Measurements from ENCODE around the gene ADCY9. TPM values are rescaled to one million over a fixed set of nuclear protein-coding genes. Genes with fewer than 3 reads are reported as not detected.
"Not testable (repeated sequence)": the region's sequence is repeated elsewhere in the genome, so short reads cannot be mapped to it uniquely, and the experiment has no call there.

The ADCY9 gene
- total and polyA plus RNA-seq, 2 experiments from 2014 or later: 1.9 to 21.9 TPM

DNA sequence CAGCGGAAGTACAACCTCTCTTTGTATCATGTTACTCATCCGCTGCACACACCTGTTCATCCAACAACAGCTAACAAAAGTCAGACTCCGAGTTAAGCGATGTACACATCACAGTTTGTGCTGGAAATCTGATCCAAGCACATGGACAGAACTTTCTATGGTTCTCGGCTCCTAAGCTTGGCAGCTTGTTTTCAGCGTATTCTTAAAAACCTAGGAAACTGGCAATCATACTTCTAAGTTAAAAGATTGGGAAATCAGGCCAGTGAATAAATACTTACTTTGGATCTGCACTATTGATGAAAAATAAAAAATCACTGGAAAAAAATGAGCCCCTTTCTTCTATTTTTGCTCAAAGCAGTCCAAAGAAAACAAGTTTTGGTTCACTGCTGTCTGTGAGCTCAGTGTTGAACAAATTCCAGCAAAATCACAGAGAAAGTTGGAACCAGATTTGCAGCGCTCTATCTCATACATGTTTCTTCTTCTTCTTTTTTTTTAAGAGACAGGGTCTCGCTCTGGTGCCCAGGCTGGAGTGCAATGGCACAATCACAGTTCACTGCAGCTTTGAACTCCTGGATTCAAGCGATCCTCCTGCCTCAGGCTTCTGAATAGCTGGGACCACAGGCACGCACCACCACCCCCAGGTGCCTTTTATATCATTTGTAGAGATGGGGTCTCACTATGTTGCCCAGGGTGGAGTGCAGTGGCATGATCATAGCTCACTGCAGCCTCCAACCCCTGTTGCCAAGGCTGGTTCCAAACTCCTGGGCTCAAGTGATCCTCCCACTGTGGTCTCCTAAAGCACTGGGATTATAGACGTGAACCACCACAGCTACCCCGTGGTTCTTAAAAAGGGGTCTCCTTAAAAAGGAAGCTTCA, 164.1 kb downstream of the ADCY9 start:
- 20 to 25% methylated on average over 12 of the region's 12 CpGs for WGBS, 2 experiments (ENCODE audit: low coverage in 1 of 2, low lambda C conversion rate in 2 of 2, missing lambda C conversion rate in 2 of 2)
- peak overlapping the region; percentile 59 for H3K4me3 ChIP-seq

DNA sequence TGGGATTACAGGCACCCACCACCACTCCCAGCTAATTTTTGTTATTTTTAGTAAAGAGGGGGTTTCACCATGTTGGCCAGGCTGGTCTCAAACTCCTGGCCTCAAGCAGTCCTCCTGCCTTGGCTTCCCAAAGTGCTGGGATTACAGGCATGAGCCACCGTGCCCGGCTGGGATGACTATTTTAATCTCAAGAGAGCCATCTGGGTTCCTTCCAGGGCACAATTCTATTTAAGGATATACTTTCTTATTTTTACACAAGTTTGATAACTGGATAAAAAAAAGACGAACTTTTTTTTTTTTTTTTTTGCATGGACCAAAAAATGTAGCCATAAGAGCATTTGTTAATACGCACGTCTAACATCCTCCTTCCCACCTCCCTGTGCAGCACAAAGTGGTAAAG, 164.9 kb downstream of the ADCY9 start:
- Histone ChIP-seq H3K4me2 (ENCODE audit: unreplicated experiment) (peak overlapping the region; percentile 64), H3K27ac (peak overlapping the region; percentile 78), H3K9ac (peak overlapping the region; percentile 63), H2AFZ (peak overlapping the region; percentile 83), H3K4me1 (ENCODE audit: insufficient read depth) (peaks cover 34% of the 10 kb centered on the region), H3K4me3 (peak overlapping the region; percentile 59), H3F3A (ENCODE audit: insufficient read depth) (peaks cover 28% of the 10 kb centered on the region)
- H3K36me3 ChIP-seq (ENCODE audit: low read depth); H3K9me3 ChIP-seq (ENCODE audit: low read depth); H3K79me2 ChIP-seq (ENCODE audit: insufficient read depth); H3K27me3 ChIP-seq (replicated peaks; ENCODE audit: insufficient read depth); in situ Hi-C loops (cut with MboI); H4K20me1 ChIP-seq (ENCODE audit: insufficient read depth); H3K9me2 ChIP-seq (ENCODE audit: insufficient read depth): not testable (repeated sequence)
- DNase-seq: peak; percentile 40
- 5 to 6% methylated on average over 5 of the region's 5 CpGs for WGBS, 2 experiments (ENCODE audit: low coverage in 1 of 2, low lambda C conversion rate in 2 of 2, missing lambda C conversion rate in 2 of 2)

More for the DNA sequence above, 164.1 kb downstream of the ADCY9 start:
- Histone ChIP-seq H3F3A (ENCODE audit: insufficient read depth) (peaks cover 28% of the 10 kb centered on the region), H3K9ac (peak overlapping the region; percentile 12), H3K36me3 (ENCODE audit: low read depth) (no peaks in the 10 kb centered on the region), H3K4me1 (ENCODE audit: insufficient read depth) (peaks cover 31% of the 10 kb centered on the region), H3K9me3 (ENCODE audit: low read depth) (no peaks in the 10 kb centered on the region), H3K27ac (peak overlapping the region; percentile 8), H3K4me2 (ENCODE audit: unreplicated experiment) (peak overlapping the region; percentile 64), H3K9me2 (ENCODE audit: insufficient read depth) (no peaks in the 10 kb centered on the region), H3K79me2 (ENCODE audit: insufficient read depth) (no peaks in the 10 kb centered on the region), H2AFZ (peak overlapping the region; percentile 7; the same call in 1 of the 2 replicates), H4K20me1 (ENCODE audit: insufficient read depth) (no peaks in the 10 kb centered on the region), H3K27me3 (replicated peaks; ENCODE audit: insufficient read depth) (no peaks in the 10 kb centered on the region)
- peak; percentile 59 for DNase-seq
- TF ChIP-seq EZH2 (IDR thresholded peaks at IDR 0.05; ENCODE audit: insufficient read depth, poor library complexity, severe bottlenecking) (no peak), EZH2phosphoT487 (IDR thresholded peaks at IDR 0.05; ENCODE audit: insufficient read depth, low read depth) (no peak)
- in situ Hi-C loops (cut with MboI): no loop called here

- no peak for TF ChIP-seq EZH2phosphoT487 (IDR thresholded peaks at IDR 0.05; ENCODE audit: insufficient read depth, low read depth)
- TF ChIP-seq EZH2 (IDR thresholded peaks at IDR 0.05; ENCODE audit: insufficient read depth, poor library complexity, severe bottlenecking): no peak
- H3K4me2 ChIP-seq (ENCODE audit: unreplicated experiment): peak overlapping the region; percentile 64
- DNase-seq: peak; percentile 99
- H3K4me3 ChIP-seq: peak overlapping the region; percentile 59
- peaks cover 32% of the 10 kb centered on the region for H3F3A ChIP-seq (ENCODE audit: insufficient read depth)
- H4K20me1 ChIP-seq (ENCODE audit: insufficient read depth): no peaks in the 10 kb centered on the region
- peak overlapping the region; percentile 83 for H2AFZ ChIP-seq
- no peaks in the 10 kb centered on the region for H3K9me2 ChIP-seq (ENCODE audit: insufficient read depth)
- H3K4me1 ChIP-seq (ENCODE audit: insufficient read depth): peaks cover 40% of the 10 kb centered on the region
- H3K9me3 ChIP-seq (ENCODE audit: low read depth): no peaks in the 10 kb centered on the region
- no peaks in the 10 kb centered on the region for H3K79me2 ChIP-seq (ENCODE audit: insufficient read depth)
- H3K36me3 ChIP-seq (ENCODE audit: low read depth): no peaks in the 10 kb centered on the region
- peak overlapping the region; percentile 63 for H3K9ac ChIP-seq
- peak overlapping the region; percentile 78 for H3K27ac ChIP-seq
- no peaks in the 10 kb centered on the region for H3K27me3 ChIP-seq (replicated peaks; ENCODE audit: insufficient read depth)
- WGBS, 2 experiments (ENCODE audit: low coverage in 1 of 2, low lambda C conversion rate in 2 of 2, missing lambda C conversion rate in 2 of 2): 0 to 1% methylated on average over 32 of the region's 32 CpGs
- in situ Hi-C loops (cut with MboI): no loop called here
These were observed 165.7 kb downstream of the ADCY9 start for GRCh38 chr16:3950343-3951193.

GRCh38 chr16:3949946-3950342, 166.3 kb downstream of the ADCY9 start:
- H3K9me2 ChIP-seq (ENCODE audit: insufficient read depth): no peaks in the 10 kb centered on the region
- no peaks in the 10 kb centered on the region for H3K79me2 ChIP-seq (ENCODE audit: insufficient read depth)
- WGBS, 2 experiments (ENCODE audit: low coverage in 1 of 2, low lambda C conversion rate in 2 of 2, missing lambda C conversion rate in 2 of 2): 47 to 48% methylated on average over 9 of the region's 9 CpGs
- no peaks in the 10 kb centered on the region for H3K9me3 ChIP-seq (ENCODE audit: low read depth)
- H3K4me3 ChIP-seq: peak overlapping the region; percentile 59
- peak overlapping the region; percentile 63 for H3K9ac ChIP-seq
- in situ Hi-C loops (cut with MboI): no loop called here
- TF ChIP-seq EZH2 (IDR thresholded peaks at IDR 0.05; ENCODE audit: insufficient read depth, poor library complexity, severe bottlenecking) (no peak), EZH2phosphoT487 (IDR thresholded peaks at IDR 0.05; ENCODE audit: insufficient read depth, low read depth) (no peak)
- H3K36me3 ChIP-seq (ENCODE audit: low read depth): no peaks in the 10 kb centered on the region
- peaks cover 41% of the 10 kb centered on the region for H3K4me1 ChIP-seq (ENCODE audit: insufficient read depth)
- peak overlapping the region; percentile 64 for H3K4me2 ChIP-seq (ENCODE audit: unreplicated experiment)
- DNase-seq: no peak
- no peaks in the 10 kb centered on the region for H3K27me3 ChIP-seq (replicated peaks; ENCODE audit: insufficient read depth)
- peak overlapping the region; percentile 78 for H3K27ac ChIP-seq
- H3F3A ChIP-seq (ENCODE audit: insufficient read depth): peaks cover 36% of the 10 kb centered on the region
- peak overlapping the region; percentile 83 for H2AFZ ChIP-seq
- no peaks in the 10 kb centered on the region for H4K20me1 ChIP-seq (ENCODE audit: insufficient read depth)
